GM12892 (cell line): Measurements from ENCODE around the gene FAHD1.

ENCODE experiments used
- POLR2A ChIP-seq: IDR thresholded peaks from 2 replicates; pipeline ENCODE4 v1.6.1; 2011; ENCODE audit warnings: low read depth, low read length, control low read depth
- POLR2AphosphoS5 ChIP-seq: IDR thresholded peaks from 2 replicates; pipeline ENCODE4 v1.6.1; 2011; ENCODE audit warnings: low read depth, low read length, control low read depth
- TAF1 ChIP-seq: IDR thresholded peaks from 2 replicates; pipeline ENCODE4 v1.6.1; 2011; ENCODE audit warnings: low read depth, mild to moderate bottlenecking, control low read depth, low read length, borderline replicate concordance

DNA sequence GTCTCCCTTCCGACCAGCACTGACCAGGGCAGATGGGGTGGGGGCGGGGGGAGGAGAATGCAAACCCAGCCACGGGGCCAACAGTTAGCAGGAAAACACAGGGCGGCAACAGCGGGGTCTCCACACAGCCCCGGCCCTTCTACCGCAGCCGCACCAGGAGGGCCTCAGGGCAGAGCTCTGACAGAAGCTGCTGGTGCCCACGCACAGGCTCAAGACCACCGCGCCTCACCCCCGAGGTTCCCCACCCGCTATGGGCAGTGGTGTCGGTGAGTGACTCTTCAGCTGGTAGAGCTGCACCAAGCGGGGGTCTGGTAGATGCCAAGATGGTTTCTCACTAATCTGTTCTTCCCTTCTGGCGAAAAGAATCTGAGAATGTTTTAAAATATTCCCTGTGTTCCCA, 16.5 kb upstream of the FAHD1 start:
- TF ChIP-seq POLR2A: no peak
- TF ChIP-seq TAF1: no peak
- TF ChIP-seq POLR2AphosphoS5: no peak
